Activated naive CD8-positive, alpha-beta T cell (primary cell): Measurements from ENCODE around the gene ZSWIM8.
"Not testable (repeated sequence)": the region's sequence is repeated elsewhere in the genome, so short reads cannot be mapped to it uniquely, and the experiment has no call there.

Experiments used
- H3K27ac Mint-ChIP-seq: one replicate; pipeline ENCODE4 v1.8.0; 2021; ENCODE audit warnings: mixed read lengths
- H3K27me3 Mint-ChIP-seq: one replicate; pipeline ENCODE4 v1.8.0; 2021; ENCODE audit warnings: mixed read lengths
- H3K36me3 Mint-ChIP-seq: one replicate; pipeline ENCODE4 v1.8.0; 2021; ENCODE audit warnings: mixed read lengths
- H3K4me1 Mint-ChIP-seq: one replicate; pipeline ENCODE4 v1.8.0; 2021; ENCODE audit warnings: low read depth, mixed read lengths
- H3K4me3 Mint-ChIP-seq: one replicate; pipeline ENCODE4 v1.8.0; 2021; ENCODE audit warnings: mild to moderate bottlenecking, mixed read lengths
- H3K9me3 Mint-ChIP-seq: one replicate; pipeline ENCODE4 v1.8.0; 2021; ENCODE audit warnings: low read depth, mixed read lengths

ZSWIM8 gene

DNA sequence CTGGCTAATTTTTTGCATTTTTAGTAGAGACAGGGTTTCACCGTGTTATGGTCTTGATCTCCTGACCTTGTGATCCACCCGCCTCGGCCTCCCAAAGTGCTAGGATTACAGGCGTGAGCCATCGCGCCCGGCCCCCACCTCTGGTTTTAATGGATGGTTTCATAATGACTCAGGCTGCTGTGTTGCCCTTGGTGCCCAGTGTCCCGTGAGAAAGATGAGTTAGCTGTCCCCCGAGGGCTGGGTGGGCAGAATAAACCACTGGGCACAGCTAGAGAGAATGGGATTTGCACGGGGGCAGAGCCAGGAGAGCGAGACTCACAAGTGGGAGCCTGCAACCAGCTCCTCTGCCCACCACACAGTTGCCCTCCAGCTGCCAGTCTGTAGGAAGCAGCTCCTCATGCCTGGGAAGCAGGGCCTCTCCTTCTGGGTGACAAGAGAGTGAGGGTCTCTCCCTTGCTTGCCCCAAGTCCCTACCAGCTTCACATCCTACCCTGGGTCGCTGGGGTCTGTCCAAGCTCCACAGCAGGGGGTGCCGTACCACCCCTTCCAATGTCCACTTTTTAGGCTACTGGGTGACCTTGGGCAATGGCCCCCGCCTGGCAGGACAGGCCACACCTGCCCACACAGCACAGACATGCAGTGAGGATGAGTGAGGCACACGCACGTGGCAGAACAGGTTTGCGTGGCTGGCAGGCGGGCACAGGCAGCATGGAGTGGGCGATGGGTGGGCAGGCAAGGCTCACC, 42.1 kb downstream of the ZSWIM8 start:
- Mint-ChIP-seq H3K4me3 (no peak overlapping the region), H3K4me1 (no peaks in the 10 kb centered on the region), H3K27ac (no peak overlapping the region), H3K36me3 (no peaks in the 10 kb centered on the region), H3K9me3 (no peaks in the 10 kb centered on the region), H3K27me3 (no peaks in the 10 kb centered on the region)

DNA sequence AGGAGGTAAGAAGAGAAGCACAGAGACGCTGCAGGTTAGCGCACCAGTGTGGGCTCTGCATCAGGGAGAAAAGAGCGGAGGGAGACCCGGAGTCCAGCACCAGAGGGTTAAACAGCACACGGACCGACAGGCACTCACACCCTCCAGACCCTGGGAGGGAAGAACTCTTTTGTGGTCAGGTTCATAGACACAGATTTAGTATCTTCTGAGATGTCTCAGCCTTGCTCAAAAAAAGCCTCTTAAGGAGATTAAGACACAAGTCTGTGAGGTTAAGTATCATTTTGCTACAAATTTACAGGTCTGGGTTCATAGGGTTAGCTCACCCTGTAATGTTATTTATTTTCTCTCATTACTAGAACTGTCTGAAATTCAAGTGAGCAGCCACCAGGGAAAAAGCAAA, 42.8 kb downstream of the ZSWIM8 start:
- H3K27ac Mint-ChIP-seq: no peak overlapping the region
- no peak overlapping the region for H3K4me3 Mint-ChIP-seq
- H3K36me3 Mint-ChIP-seq: no peaks in the 10 kb centered on the region
- H3K9me3 Mint-ChIP-seq: no peaks in the 10 kb centered on the region
- no peaks in the 10 kb centered on the region for H3K27me3 Mint-ChIP-seq
- H3K4me1 Mint-ChIP-seq: no peaks in the 10 kb centered on the region

- H3K4me1 Mint-ChIP-seq, H3K27ac Mint-ChIP-seq, H3K36me3 Mint-ChIP-seq, H3K27me3 Mint-ChIP-seq, H3K9me3 Mint-ChIP-seq, H3K4me3 Mint-ChIP-seq: not testable (repeated sequence)
Observed at GRCh38 chr10:73829090-73829489, 43.7 kb downstream of the ZSWIM8 start.

DNA sequence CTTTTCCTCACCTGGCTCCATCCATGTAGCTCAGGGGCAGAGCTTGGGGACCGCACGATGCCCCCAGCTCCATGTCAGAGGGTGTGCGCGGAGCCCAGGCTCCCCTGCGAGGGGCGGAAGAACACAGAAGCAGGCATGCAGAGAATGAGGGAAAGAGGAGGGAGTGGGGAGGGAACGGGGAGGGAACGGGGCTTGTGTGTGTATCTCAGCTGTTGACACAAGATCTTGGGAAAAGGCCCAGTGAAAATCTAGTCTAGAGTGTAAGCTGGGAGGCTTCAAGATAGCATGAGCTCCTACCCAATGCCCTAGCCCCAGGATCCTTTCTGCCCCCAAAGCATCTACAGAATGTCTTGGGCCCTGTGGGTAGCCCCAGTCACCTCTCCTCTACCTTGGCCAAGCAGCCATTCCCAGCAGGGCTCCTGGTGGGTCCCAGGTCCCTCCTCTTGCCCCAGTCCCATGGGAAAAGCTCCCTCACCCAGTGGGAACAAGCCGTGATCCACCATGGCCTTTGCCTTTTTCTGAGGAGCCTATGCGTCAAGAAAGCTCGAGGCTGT, 51.1 kb downstream of the ZSWIM8 start:
- peaks cover 3% of the 10 kb centered on the region for H3K36me3 Mint-ChIP-seq
- H3K27ac Mint-ChIP-seq: no peak overlapping the region

DNA sequence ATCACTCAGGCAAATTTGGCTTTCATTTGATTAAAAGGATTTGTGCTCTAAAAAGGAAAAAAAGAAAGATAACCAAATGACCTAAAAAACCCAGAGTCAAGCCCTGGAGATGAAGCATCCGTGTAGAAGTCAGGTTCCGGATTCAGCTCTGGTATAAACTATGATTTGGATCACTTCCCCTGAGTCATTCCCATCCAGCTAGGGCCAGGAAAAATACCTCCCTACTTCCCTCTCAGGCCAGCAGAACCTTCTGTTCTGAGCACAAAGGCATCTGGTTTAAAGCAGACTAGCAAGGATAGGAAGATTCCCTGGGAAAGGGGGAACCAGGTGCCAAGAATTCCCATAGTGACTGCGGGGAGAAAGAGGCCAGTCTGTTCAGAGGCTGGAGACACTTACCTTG, 51.7 kb downstream of the ZSWIM8 start:
- no peaks in the 10 kb centered on the region for H3K4me1 Mint-ChIP-seq
- peaks cover 3% of the 10 kb centered on the region for H3K36me3 Mint-ChIP-seq
- H3K27ac Mint-ChIP-seq: no peak overlapping the region
- no peaks in the 10 kb centered on the region for H3K9me3 Mint-ChIP-seq
- no peaks in the 10 kb centered on the region for H3K27me3 Mint-ChIP-seq
- no peak overlapping the region for H3K4me3 Mint-ChIP-seq

More for the DNA sequence above, 51.1 kb downstream of the ZSWIM8 start:
- Mint-ChIP-seq H3K4me3 (no peak overlapping the region), H3K27me3 (no peaks in the 10 kb centered on the region), H3K9me3 (no peaks in the 10 kb centered on the region), H3K4me1 (no peaks in the 10 kb centered on the region)

DNA sequence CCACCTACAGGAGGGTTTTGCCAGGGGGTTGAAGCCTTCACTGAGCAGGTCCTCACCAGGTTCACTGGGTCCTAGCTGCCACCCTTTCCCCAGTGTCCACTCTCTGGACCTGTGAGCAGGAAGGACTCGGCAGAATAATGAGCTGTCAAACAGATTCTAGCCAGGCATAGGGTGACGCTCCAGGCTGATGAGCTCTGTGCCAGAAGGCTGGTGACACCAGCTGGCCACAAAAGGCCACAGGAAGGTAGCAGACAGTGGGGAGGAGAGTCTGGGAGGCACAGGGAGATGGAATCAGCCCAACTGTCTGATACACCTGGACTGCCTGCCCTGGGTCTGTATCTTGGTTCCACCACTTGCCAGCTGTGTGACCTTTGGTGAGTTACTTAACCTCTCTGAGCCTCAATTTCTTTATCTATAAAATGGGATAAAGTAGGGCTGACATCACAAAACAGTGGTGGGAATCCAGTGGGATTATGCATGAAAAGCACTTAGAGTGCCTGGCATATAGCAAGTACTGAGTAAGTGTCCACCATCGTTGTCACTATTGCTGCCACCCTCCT, 52.7 kb downstream of the ZSWIM8 start:
- no peaks in the 10 kb centered on the region for H3K9me3 Mint-ChIP-seq
- no peak overlapping the region for H3K4me3 Mint-ChIP-seq
- H3K4me1 Mint-ChIP-seq: no peaks in the 10 kb centered on the region
- no peaks in the 10 kb centered on the region for H3K27me3 Mint-ChIP-seq
- peaks cover 3% of the 10 kb centered on the region for H3K36me3 Mint-ChIP-seq
- H3K27ac Mint-ChIP-seq: no peak overlapping the region

DNA sequence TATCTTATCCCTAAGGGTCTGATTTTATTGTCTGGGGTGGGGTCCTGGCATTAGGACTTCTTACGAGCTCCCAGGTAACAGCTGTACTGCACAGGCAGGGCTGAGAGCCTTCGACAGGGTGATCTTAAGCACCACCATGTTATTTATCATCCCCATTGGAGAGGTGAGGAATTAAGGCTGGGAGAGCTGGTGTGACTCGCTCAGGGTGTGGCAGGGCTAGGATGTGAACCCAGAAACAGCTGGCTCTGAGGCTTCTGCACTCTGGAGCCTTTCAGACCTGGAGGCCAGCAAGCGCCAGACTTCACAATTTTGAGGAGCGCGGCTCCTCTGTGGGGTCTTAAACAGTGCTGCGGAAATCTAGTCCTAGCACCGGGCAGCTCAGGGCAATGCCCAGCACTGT, 53.4 kb downstream of the ZSWIM8 start:
- H3K9me3 Mint-ChIP-seq: no peaks in the 10 kb centered on the region
- no peak overlapping the region for H3K4me3 Mint-ChIP-seq
- no peaks in the 10 kb centered on the region for H3K4me1 Mint-ChIP-seq
- H3K27ac Mint-ChIP-seq: no peak overlapping the region
- H3K36me3 Mint-ChIP-seq: peaks cover 6% of the 10 kb centered on the region
- no peaks in the 10 kb centered on the region for H3K27me3 Mint-ChIP-seq

DNA sequence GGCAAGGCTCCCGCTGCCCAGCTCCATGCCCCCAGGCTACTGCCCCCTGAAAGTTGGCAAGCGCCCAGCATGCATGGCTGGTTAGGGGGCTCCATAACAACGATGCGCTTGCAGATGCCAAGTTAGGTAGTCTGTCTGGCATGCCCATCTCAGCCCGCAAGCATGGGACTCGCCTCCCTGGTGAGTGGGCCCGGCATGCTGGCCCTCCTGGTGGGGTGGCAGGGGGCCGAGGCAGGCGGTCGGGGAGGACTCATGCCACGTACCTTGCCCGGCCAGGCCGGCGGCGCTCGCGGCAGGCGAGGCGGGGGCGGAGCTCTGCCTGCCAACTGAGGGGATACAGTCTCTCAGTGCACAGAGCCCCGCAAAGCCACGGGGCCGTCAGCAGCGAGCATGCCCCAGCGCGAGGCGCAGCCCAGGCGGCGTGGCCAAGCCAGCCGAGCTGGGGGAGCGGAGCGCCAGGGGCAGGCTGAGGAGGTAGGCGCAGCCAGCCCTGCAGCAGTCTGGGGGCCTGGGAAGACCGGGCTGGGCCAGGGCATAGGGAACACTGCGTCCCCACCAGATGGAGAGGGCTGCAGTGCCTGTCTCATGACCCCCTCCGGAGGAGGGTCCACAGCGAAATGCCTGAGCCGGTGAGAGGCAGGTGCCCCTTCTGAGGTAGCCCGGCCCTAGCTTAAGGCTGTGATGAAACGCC, 54.0 kb downstream of the ZSWIM8 start:
- Mint-ChIP-seq H3K4me3 (no peak overlapping the region), H3K27me3 (no peaks in the 10 kb centered on the region), H3K27ac (no peak overlapping the region), H3K4me1 (no peaks in the 10 kb centered on the region), H3K9me3 (no peaks in the 10 kb centered on the region), H3K36me3 (peaks cover 6% of the 10 kb centered on the region)

GRCh38 chr10:73840056-73840402, 54.6 kb downstream of the ZSWIM8 start:
- no peak overlapping the region for H3K27ac Mint-ChIP-seq
- H3K4me3 Mint-ChIP-seq: no peak overlapping the region
- no peaks in the 10 kb centered on the region for H3K9me3 Mint-ChIP-seq
- no peaks in the 10 kb centered on the region for H3K4me1 Mint-ChIP-seq
- no peaks in the 10 kb centered on the region for H3K27me3 Mint-ChIP-seq
- peaks cover 4% of the 10 kb centered on the region for H3K36me3 Mint-ChIP-seq

GRCh38 chr10:73840403-73841060, 55.1 kb downstream of the ZSWIM8 start:
- Mint-ChIP-seq H3K4me1 (no peaks in the 10 kb centered on the region), H3K4me3 (no peak overlapping the region), H3K27ac (no peak overlapping the region), H3K36me3 (peaks cover 4% of the 10 kb centered on the region), H3K9me3 (no peaks in the 10 kb centered on the region), H3K27me3 (no peaks in the 10 kb centered on the region)

DNA sequence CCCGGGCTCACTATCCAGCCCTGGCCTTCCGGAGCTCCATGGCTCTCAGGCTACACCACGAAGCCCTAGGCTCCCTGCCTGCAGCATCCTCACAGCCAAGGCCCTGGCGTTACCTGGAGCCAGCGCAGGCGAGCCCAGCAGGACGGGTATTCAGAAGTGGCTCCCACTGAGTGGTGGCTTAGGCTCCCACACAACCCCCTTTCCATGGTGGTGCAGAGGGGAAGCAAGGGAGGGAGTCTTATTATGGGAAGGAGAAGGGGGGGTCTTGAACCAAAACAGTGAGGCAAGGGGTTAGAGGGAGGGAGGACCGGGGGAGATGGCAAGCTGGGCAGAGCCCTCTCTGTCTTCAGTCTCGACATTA, 55.6 kb downstream of the ZSWIM8 start:
- H3K36me3 Mint-ChIP-seq: peaks cover 4% of the 10 kb centered on the region
- no peak overlapping the region for H3K27ac Mint-ChIP-seq

GRCh38 chr10:73841526-73842285, 56.3 kb downstream of the ZSWIM8 start:
- H3K4me3 Mint-ChIP-seq: no peak overlapping the region
- no peaks in the 10 kb centered on the region for H3K9me3 Mint-ChIP-seq
- H3K4me1 Mint-ChIP-seq: no peaks in the 10 kb centered on the region
- H3K36me3 Mint-ChIP-seq: peaks cover 7% of the 10 kb centered on the region
- H3K27me3 Mint-ChIP-seq: no peaks in the 10 kb centered on the region
- no peak overlapping the region for H3K27ac Mint-ChIP-seq

More for the DNA sequence above, 55.6 kb downstream of the ZSWIM8 start:
- H3K27me3 Mint-ChIP-seq: no peaks in the 10 kb centered on the region
- H3K4me3 Mint-ChIP-seq: no peak overlapping the region
- H3K4me1 Mint-ChIP-seq: no peaks in the 10 kb centered on the region
- H3K9me3 Mint-ChIP-seq: no peaks in the 10 kb centered on the region

DNA sequence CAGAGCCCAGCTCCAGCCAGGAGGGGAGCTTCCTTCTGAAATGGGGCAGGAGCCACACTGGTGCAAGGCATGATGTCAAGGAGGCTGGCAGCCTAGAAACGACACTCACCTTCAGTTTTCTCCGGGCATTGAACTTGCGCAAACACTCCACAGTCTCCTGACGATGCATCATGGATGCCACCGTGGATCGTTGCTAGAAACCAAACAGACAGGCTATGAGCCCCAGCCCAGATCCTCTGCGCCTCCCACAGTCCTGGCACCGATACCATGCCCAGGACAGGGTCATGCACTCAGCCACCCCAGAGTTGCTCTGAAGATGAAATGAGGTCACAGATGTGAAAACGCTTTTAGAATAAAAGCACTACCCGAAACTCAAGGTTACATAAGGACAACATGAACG, 56.9 kb downstream of the ZSWIM8 start:
- Mint-ChIP-seq H3K27ac (no peak overlapping the region), H3K9me3 (no peaks in the 10 kb centered on the region), H3K36me3 (peaks cover 7% of the 10 kb centered on the region), H3K4me1 (no peaks in the 10 kb centered on the region), H3K27me3 (no peaks in the 10 kb centered on the region), H3K4me3 (no peak overlapping the region)

DNA sequence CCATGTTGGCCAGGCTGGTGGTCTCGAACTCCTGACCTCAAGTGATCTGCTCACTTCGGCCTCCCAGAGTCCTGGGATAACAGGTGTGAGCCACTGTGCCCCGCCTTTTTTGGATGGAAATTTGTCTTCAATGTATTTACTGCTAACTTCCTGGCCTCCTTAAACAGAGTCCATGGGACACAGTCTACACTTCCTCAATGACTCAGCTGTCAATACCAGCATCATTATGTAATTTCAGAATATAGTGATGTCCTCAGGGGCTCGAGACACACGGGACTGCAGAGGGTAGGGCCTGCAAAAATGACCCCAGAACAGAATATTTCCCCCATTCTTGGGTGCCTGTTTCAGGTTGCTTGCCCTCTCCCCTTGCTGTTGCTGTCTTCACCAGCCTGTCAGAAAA, 57.9 kb downstream of the ZSWIM8 start:
- Mint-ChIP-seq H3K4me3 (no peak overlapping the region), H3K27me3 (no peaks in the 10 kb centered on the region), H3K36me3 (peaks cover 7% of the 10 kb centered on the region), H3K27ac (no peak overlapping the region), H3K4me1 (no peaks in the 10 kb centered on the region), H3K9me3 (no peaks in the 10 kb centered on the region)
